ENCODE data around the gene MRPL19.
"Not testable (repeated sequence)": the region's sequence is repeated elsewhere in the genome, so short reads cannot be mapped to it uniquely, and the experiment has no call there.

The MRPL19 gene

GRCh38 chr2:75667884-75668283 is 21.3 kb downstream of the MRPL19 start:
- no peak for DNase-seq (ENCODE audit: low read depth in 2 of 2)

GRCh38 chr2:75675423-75675822 is 28.8 kb downstream of the MRPL19 start:
- not testable (repeated sequence) for DNase-seq (ENCODE audit: low read depth in 2 of 2)

- DNase-seq (ENCODE audit: low read depth in 2 of 2) = no peak
These were observed 29.3 kb downstream of the MRPL19 start for GRCh38 chr2:75675908-75676307.

- no peak for DNase-seq (ENCODE audit: low read depth in 2 of 2)
These were observed 29.9 kb downstream of the MRPL19 start for GRCh38 chr2:75676464-75676863.

GRCh38 chr2:75679556-75679955 is 33.0 kb downstream of the MRPL19 start:
- no peak for DNase-seq (ENCODE audit: low read depth in 2 of 2)

GRCh38 chr2:75680402-75680801 is 33.8 kb downstream of the MRPL19 start:
- DNase-seq (ENCODE audit: low read depth in 2 of 2) = no peak

- DNase-seq (ENCODE audit: low read depth in 2 of 2) = not testable (repeated sequence)
These were observed 36.8 kb downstream of the MRPL19 start for GRCh38 chr2:75683430-75683829.

GRCh38 chr2:75688196-75688595 is 41.6 kb downstream of the MRPL19 start:
- DNase-seq (ENCODE audit: low read depth in 2 of 2) = no peak

GRCh38 chr2:75698918-75699317 is 52.3 kb downstream of the MRPL19 start:
- DNase-seq (ENCODE audit: low read depth in 2 of 2) = no peak

GRCh38 chr2:75702593-75702992 is 56.0 kb downstream of the MRPL19 start:
- DNase-seq (ENCODE audit: low read depth in 2 of 2) = no peak

GRCh38 chr2:75703589-75704287 is 57.2 kb downstream of the MRPL19 start:
- DNase-seq (ENCODE audit: low read depth in 2 of 2) = no peak

- no peak for DNase-seq (ENCODE audit: low read depth in 2 of 2)
These were observed 59.3 kb downstream of the MRPL19 start for GRCh38 chr2:75705921-75706320.

GRCh38 chr2:75707901-75708300 is 61.3 kb downstream of the MRPL19 start:
- no peak for DNase-seq (ENCODE audit: low read depth in 2 of 2)

GRCh38 chr2:75709297-75709696 is 62.7 kb downstream of the MRPL19 start:
- no peak for DNase-seq (ENCODE audit: low read depth in 2 of 2)

GRCh38 chr2:75710220-75710576 is 63.6 kb downstream of the MRPL19 start:
- DNase-seq (ENCODE audit: low read depth in 2 of 2) = no peak

- DNase-seq (ENCODE audit: low read depth in 2 of 2) = peak; percentile 74 to 76
These were observed 64.1 kb downstream of the MRPL19 start, which contains the start of gene GCFC2 for GRCh38 chr2:75710577-75711253. TSS of gene GCFC2 (minus strand) at chr2:75710915. CDS start at chr2:75710855, 60 bp downstream.

GRCh38 chr2:75711590-75711989 is 65.0 kb downstream of the MRPL19 start:
- not testable (repeated sequence) for DNase-seq (ENCODE audit: low read depth in 2 of 2)

GRCh38 chr2:75716406-75716805 is 69.8 kb downstream of the MRPL19 start:
- DNase-seq (ENCODE audit: low read depth in 2 of 2) = no peak

- no peak for DNase-seq (ENCODE audit: low read depth in 2 of 2)
These were observed 73.0 kb downstream of the MRPL19 start for GRCh38 chr2:75719616-75720015.

- no peak for DNase-seq (ENCODE audit: low read depth in 2 of 2)
These were observed 73.9 kb downstream of the MRPL19 start for GRCh38 chr2:75720525-75720924.

GRCh38 chr2:75722687-75723086 is 76.1 kb downstream of the MRPL19 start:
- no peak for DNase-seq (ENCODE audit: low read depth in 2 of 2)

GRCh38 chr2:75728614-75729419 is 82.2 kb downstream of the MRPL19 start:
- DNase-seq (ENCODE audit: low read depth in 2 of 2) = no peak

- no peak for DNase-seq (ENCODE audit: low read depth in 2 of 2)
These were observed 83.3 kb downstream of the MRPL19 start for GRCh38 chr2:75729861-75730260.
